Panc1 (cell line): ENCODE data around the gene MKRN2. TPM values are rescaled to one million over a fixed set of nuclear protein-coding genes. Genes with fewer than 3 reads are reported as not detected.

Experiments used
- ATAC-seq: fragments of 200-7000 bp; cut with Tn5 transposase; 2 replicates; pipeline ENCODE4 v1.9.1; 2020; ENCODE audit warnings: mild to moderate bottlenecking, moderate library complexity
- BruUV-seq: library from RNA; stranded (reverse); fragments of 400-500 nt; replicated peaks from 2 replicates; lab custom pipeline; 2021; lab: Mats Ljungman, UMichigan
- CTCF ChIA-PET: fragments of 300-600 bp; sonication (Branson Sonifier 250); formaldehyde crosslinking; loops from one replicate; lab custom pipeline; 2022; ENCODE audit warnings: antibody characterized with exemption; lab: Charles Lee
- POLR2A ChIA-PET: fragments of 300-600 bp; sonication (Branson Sonifier 250); formaldehyde crosslinking; loops from one replicate; lab custom pipeline; 2022; ENCODE audit warnings: antibody characterized with exemption; lab: Charles Lee
- DNase-seq: peaks from one replicate; pipeline ENCODE4 v3.0.0-alpha.2; 2010; ENCODE audit warnings: low read depth, low spot score
- H3K27ac ChIP-seq: 2 replicates; pipeline ENCODE4 v1.5.1; 2011; ENCODE audit warnings: mild to moderate bottlenecking, low read length, inconsistent platforms
- H3K27me3 ChIP-seq: fragments of 200-500 bp; sonication (Bioruptor generic); 2 replicates; pipeline ENCODE4 v1.6.0; 2014; ENCODE audit warnings: low read length, inconsistent platforms; ENCODE audit not compliant: control insufficient read depth, insufficient read depth
- H3K36me3 ChIP-seq: fragments of 200-500 bp; sonication (Bioruptor generic); 2 replicates; pipeline ENCODE4 v1.5.1; 2014; ENCODE audit warnings: inconsistent platforms, mild to moderate bottlenecking, low read length, moderate library complexity; ENCODE audit not compliant: control insufficient read depth, insufficient read depth
- H3K4me1 ChIP-seq: 2 replicates; pipeline ENCODE4 v1.5.1; 2011; ENCODE audit warnings: inconsistent platforms, mild to moderate bottlenecking, low read length, moderate library complexity; ENCODE audit not compliant: control insufficient read depth, insufficient read depth
- H3K4me3 ChIP-seq, 2 experiments: 2 replicates each; pipeline ENCODE4 v1.5.1; 2011 to 2012; ENCODE audit warnings: low read depth in 2 of 2, low read length in 2 of 2, mild to moderate bottlenecking in 2 of 2, inconsistent platforms in 1 of 2, moderate library complexity in 1 of 2
- H3K9me3 ChIP-seq: fragments of 200-500 bp; sonication (Bioruptor generic); 2 replicates; pipeline ENCODE4 v1.5.1; 2014; ENCODE audit warnings: low read depth, mild to moderate bottlenecking, inconsistent platforms, low read length, moderate library complexity; ENCODE audit not compliant: control insufficient read depth, insufficient read depth
- POLR2AphosphoS5 ChIP-seq: IDR thresholded peaks from 2 replicates; pipeline ENCODE4 v1.6.1; 2012; ENCODE audit warnings: mild to moderate bottlenecking, low read depth, low read length, moderate library complexity
- SIN3A ChIP-seq: IDR thresholded peaks from 2 replicates; pipeline ENCODE4 v1.6.1; 2012; ENCODE audit warnings: low read depth, mild to moderate bottlenecking, low read length, moderate library complexity, borderline replicate concordance; ENCODE audit not compliant: insufficient read depth
- TCF7L2 ChIP-seq: IDR thresholded peaks from 2 replicates; pipeline ENCODE4 v1.6.1; 2011; ENCODE audit warnings: mild to moderate bottlenecking, low read depth, low read length, inconsistent platforms
- in situ Hi-C: cut with HindIII; loops from 2 replicates; pipeline ENCODE4 v1.10.0; 2016; ENCODE audit warnings: low sequenced_read_pairs, low pct_unique_long_range_greater_than_20kb
- intact Hi-C: fragments of 100-400 bp; cut with micrococcal nuclease; formaldehyde crosslinking; loops from one replicate; pipeline ENCODE4 v1.10.0; 2022; ENCODE audit not compliant: unreplicated experiment
- total RNA-seq: library from RNA; stranded (reverse); gene quantifications from one replicate; pipeline ENCODE4 v1.2.1, GENCODE V29; 2021; ENCODE audit not compliant: unreplicated experiment
- TF ChIP-seq, protein P1 (sequence below), 2 experiments: IDR thresholded peaks; 2 replicates each; pipeline ENCODE4 v1.6.1; 2011 to 2012; ENCODE audit warnings: low read depth in 2 of 2, control low read depth in 1 of 2, low read length in 1 of 2, mild to moderate bottlenecking in 1 of 2, moderate library complexity in 1 of 2; ENCODE audit not compliant: insufficient read depth in 1 of 2
- TF ChIP-seq, protein P2 (sequence below): fragments of 450-650 bp; IDR thresholded peaks from 2 replicates; pipeline ENCODE4 v1.5.1; 2017; ENCODE audit warnings: mild to moderate bottlenecking

The MKRN2 gene
- total RNA-seq, 1 experiment from 2014 or later, result 19.4 TPM

DNA sequence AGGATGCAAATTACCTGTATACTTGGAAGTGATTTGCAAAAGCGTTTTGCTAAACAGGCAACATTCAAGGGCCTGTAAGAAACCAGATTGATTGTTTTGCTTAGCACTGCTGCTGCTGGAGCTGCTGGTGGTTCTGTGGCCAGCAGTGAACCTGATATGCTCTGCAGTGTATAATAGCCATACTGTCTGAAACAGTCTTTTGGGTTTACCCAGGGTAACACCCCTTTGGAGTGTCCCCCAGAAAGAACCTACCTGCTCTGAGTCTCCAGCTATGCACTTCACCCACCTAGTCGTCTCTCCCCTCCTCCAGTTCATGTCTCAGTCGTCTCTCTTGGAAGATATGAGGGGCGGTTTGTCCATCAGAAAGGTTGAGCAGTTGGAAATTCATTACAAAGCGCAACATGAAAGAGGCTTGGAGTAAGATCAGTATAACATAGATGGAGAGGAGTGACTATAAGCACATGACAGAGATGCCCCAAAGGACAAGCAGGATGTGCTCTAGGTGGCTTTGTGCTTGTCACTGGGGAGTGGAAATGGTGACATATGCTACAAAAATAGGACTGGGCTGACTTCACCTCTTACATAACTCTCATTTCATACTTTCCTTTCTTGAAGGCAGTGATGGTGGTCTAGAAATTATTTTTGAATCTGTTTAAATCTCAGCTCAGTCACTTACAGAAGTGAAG, 3.8 kb downstream of the MKRN2 start:
- in situ Hi-C loops, result no loop called here
- no peak for ATAC-seq

DNA sequence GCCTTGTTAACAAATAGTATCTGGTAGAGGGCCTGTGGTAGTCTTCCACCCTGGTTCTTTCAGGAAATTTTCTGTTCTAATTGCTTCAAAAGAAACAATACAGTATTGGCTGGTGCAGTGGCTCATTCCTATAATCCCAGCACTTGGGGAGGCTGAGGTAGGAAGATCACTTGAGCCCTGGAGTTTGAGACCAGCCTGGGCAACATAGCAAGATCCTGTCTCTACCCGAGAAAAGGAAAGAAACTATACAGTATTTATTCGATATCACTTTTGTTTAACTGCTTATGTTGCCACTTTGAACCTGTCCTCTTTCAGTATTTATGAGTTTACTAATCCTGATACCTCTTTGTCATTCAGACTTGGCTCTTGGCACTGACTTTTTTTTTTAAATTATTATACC, 4.5 kb downstream of the MKRN2 start:
- ATAC-seq (no peak), DNase-seq (no peak)
- TF ChIP-seq, protein P1, sequence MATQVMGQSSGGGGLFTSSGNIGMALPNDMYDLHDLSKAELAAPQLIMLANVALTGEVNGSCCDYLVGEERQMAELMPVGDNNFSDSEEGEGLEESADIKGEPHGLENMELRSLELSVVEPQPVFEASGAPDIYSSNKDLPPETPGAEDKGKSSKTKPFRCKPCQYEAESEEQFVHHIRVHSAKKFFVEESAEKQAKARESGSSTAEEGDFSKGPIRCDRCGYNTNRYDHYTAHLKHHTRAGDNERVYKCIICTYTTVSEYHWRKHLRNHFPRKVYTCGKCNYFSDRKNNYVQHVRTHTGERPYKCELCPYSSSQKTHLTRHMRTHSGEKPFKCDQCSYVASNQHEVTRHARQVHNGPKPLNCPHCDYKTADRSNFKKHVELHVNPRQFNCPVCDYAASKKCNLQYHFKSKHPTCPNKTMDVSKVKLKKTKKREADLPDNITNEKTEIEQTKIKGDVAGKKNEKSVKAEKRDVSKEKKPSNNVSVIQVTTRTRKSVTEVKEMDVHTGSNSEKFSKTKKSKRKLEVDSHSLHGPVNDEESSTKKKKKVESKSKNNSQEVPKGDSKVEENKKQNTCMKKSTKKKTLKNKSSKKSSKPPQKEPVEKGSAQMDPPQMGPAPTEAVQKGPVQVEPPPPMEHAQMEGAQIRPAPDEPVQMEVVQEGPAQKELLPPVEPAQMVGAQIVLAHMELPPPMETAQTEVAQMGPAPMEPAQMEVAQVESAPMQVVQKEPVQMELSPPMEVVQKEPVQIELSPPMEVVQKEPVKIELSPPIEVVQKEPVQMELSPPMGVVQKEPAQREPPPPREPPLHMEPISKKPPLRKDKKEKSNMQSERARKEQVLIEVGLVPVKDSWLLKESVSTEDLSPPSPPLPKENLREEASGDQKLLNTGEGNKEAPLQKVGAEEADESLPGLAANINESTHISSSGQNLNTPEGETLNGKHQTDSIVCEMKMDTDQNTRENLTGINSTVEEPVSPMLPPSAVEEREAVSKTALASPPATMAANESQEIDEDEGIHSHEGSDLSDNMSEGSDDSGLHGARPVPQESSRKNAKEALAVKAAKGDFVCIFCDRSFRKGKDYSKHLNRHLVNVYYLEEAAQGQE (IDR thresholded peaks at IDR 0.05; ENCODE audit: insufficient read depth in 1 of 2, low read depth in 2 of 2, low read length in 1 of 2), result no peak
- no peak for TF ChIP-seq POLR2AphosphoS5
- TF ChIP-seq, protein P2, sequence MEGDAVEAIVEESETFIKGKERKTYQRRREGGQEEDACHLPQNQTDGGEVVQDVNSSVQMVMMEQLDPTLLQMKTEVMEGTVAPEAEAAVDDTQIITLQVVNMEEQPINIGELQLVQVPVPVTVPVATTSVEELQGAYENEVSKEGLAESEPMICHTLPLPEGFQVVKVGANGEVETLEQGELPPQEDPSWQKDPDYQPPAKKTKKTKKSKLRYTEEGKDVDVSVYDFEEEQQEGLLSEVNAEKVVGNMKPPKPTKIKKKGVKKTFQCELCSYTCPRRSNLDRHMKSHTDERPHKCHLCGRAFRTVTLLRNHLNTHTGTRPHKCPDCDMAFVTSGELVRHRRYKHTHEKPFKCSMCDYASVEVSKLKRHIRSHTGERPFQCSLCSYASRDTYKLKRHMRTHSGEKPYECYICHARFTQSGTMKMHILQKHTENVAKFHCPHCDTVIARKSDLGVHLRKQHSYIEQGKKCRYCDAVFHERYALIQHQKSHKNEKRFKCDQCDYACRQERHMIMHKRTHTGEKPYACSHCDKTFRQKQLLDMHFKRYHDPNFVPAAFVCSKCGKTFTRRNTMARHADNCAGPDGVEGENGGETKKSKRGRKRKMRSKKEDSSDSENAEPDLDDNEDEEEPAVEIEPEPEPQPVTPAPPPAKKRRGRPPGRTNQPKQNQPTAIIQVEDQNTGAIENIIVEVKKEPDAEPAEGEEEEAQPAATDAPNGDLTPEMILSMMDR, result no peak
- TF ChIP-seq SIN3A, result no peak
- no peak for TF ChIP-seq TCF7L2
- Histone ChIP-seq H3K9me3 (no peaks in the 10 kb centered on the region), H3K4me3 (no peak overlapping the region), H3K27me3 (no peaks in the 10 kb centered on the region), H3K36me3 (peaks cover 3% of the 10 kb centered on the region; the same call in 1 of the 2 replicates), H3K27ac (no peak overlapping the region), H3K4me1 (peaks cover 35% of the 10 kb centered on the region)
- in situ Hi-C loops (no loop called here), intact Hi-C loops (no loop called here)
- ChIA-PET POLR2A (no interaction called here), CTCF (no interaction called here)
- no TSS peak for BruUV-seq

More for the DNA sequence above, 3.8 kb downstream of the MKRN2 start:
- DNase-seq, result no peak
- Histone ChIP-seq H3K4me3 (no peak overlapping the region), H3K27me3 (no peaks in the 10 kb centered on the region), H3K9me3 (no peaks in the 10 kb centered on the region), H3K4me1 (peaks cover 37% of the 10 kb centered on the region), H3K36me3 (peaks cover 3% of the 10 kb centered on the region; the same call in 1 of the 2 replicates), H3K27ac (no peak overlapping the region)
- intact Hi-C loops, result no loop called here
- POLR2A ChIA-PET, result no interaction called here
- no TSS peak for BruUV-seq
- no peak for TF ChIP-seq TCF7L2
- TF ChIP-seq, protein P2, result no peak
- no peak for TF ChIP-seq SIN3A
- TF ChIP-seq, protein P1 (IDR thresholded peaks at IDR 0.05; ENCODE audit: insufficient read depth in 1 of 2, low read depth in 2 of 2, low read length in 1 of 2), result no peak
- no peak for TF ChIP-seq POLR2AphosphoS5
- CTCF ChIA-PET, result interaction anchor here (0.6 kb wide), 2 partner anchors 18 to 424 kb away, joined by 3 to 6 read pairs; no protein-coding TSS in a partner anchor
